Kasumi-1 (cell line): ENCODE measurements around the gene PLCL1.

Source experiments
- DNase-seq, 2 experiments: peaks; one replicate each; lab custom pipeline; 2025; lab: John Stamatoyannopoulos, UW

The PLCL1 gene

DNA sequence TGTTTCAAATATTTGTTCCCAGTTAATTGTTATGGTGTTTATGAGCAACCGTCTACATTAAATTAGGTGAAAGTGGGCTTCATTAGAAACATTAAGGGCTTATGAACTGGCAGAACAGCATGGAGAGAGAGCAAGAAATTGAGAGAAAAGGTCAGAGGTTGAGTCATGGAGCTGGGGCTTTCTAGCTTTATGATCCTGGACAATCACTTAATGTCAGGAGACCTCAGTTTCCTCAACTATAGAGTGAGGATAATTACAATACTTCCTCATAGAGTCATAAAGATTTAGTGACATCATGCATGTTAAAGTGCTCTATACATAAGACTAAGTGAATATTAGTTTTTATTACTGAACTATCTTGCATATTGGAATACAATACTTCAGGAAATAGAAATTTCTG, 83.9 kb downstream of the PLCL1 start:
- DNase-seq, result no peak

DNA sequence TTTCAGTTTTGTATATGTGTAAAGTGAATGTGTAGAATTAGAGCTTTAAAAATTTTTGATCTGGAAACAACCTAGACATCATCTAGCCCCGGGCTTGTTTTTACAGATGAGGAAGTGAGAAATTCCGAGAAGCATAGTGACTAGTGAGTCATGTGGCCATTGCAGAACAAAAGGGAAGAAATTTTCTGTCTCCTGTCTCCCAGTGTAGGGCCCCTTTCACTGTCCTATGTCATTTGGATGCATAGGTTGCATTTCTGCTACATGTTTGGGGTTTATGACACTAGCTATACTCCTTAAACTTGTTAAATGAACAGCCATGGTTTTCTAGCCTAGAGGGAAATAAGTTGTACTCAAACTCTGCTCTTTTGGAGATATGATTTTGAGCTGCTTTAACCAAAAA, 84.6 kb downstream of the PLCL1 start:
- peak; percentile 93 to 95 for DNase-seq

DNA sequence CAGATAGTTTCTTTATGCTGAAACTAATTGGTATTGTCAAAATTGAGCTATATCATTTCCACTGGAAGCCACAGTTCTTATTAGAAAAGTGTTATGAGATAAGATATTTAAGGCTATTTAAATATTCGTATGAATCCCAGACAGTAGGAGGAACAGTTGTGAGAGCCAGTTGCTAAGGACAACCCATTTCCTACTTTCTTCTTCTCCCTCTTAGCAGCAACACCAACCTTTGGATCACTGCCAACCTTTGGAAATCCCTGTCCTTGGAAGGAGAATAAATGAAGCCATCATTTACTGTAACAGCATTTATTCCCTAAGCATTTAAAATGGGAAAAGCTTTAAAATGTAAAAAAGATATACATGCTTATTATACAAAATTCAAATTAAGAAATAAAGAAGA, 85.8 kb downstream of the PLCL1 start:
- no peak for DNase-seq

DNA sequence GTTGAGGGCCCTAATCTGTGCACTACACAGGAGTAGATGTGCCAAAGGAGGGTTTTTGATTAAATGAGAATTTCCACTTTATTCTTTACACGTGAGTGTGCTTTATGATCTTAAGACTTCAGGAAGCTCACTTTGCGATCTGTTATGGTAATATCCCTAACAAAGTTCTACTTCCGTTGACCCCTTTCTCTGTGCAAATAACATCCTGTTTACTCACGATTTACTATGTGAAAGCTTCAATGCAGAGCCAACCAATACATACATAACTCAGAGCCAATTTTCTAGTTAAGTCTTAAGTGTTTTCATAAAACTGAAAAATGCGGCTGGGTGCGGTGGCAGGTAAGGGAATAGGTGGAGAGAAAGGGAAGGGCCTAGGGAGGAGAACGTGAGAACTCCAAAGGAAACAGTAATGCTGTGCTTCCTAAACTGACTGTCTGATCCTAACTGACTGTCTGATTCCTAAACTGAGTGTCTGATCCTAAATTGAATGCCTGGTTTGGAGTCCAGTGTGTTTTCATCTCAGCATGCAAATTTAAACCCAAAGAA, 87.6 kb downstream of the PLCL1 start:
- no peak for DNase-seq

DNA sequence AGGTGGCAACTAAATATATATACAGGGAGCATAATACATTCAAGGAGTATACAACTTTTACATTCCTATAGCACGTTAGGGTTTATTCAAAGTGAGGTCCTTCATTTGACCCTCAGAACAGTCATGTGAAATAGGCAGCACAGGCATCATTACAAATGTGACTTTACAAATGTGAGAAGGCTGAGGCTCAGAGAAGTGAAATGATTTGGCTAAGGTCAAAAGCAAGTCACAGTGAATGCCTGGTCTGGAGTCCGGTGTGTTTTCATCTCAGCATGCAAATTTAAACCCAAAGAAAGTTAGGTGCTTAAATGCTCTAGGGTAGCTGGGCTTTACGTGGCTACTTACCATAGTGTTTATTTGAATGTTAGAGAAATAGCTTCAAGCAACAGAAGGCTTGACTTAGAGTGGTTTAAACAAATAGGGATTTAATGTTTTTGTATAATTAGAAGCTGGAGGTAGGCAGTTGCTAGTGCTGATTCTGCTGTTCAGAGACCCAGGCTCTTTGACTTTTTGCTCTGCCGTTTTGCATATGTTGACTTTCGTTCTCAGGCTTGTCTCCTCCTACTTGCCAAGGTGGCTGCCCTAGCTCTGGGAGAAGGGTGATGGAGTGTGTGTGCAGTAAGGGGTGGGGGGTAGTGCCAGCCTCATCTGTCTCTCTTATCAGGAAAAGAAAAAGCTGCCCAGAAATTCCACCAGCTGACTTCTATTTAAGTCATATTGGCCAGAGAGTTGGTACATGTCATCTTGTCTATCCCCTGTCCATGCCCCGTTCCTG, 89.2 kb downstream of the PLCL1 start:
- no peak for DNase-seq

DNA sequence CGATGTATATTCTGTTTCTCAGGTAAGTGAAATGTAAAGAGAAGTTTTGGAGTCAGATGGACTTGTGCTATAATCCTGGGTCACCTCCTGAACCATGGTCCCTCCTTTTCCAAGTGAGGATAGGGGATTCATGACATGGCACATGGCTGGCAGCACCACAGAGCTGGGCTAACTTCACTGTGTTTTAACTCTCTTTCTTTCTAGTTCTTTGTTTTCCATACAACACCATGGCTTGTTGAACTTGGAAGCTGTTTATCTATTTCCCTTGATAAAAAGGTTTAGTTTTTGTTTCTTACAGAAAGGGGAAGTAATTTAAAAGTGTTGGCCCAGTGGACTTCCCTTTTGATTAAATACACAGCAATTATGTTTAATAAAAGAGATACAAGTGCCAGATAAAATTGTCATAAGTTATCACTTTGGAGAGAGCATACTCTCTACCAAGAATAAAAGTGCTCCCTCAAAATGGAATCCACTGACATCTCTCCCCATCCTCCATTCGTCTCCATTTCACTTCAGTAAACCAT, 90.4 kb downstream of the PLCL1 start:
- peak in 1 of 2 experiments; percentile 48 for DNase-seq

DNA sequence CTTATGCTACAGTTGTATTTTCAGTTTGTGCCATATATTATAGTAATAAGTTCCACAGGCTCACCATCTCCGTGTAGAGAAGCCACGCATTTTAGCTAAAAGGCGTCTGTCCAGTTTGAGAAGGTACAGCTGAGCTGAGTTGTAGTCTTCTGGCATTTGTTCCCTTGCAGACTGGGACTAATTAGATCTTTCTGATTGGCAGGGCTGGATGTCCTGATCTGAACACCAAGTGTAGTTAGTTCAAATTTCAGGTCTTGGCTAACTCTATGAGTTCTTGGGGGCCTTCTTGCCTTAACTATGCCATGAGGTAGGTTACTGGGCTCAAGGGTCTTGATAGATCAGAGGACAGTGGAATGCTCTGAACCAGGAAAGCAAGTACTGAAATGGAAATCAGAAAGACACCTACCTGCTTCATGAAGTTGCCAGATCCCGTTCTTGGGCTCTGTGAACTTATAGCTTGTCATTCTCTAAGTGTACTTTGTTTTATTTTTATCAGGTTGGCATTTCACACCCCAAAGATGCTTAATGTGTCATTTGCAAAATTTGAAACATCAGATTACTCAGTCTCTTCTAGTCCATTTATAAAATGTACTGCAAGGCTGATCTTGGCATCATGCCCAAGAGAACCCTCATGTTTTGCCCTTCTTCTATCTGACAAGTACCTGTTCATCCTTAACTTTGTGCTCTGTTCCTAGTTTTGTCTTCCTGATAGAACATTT, 93.7 kb downstream of the PLCL1 start:
- no peak for DNase-seq

DNA sequence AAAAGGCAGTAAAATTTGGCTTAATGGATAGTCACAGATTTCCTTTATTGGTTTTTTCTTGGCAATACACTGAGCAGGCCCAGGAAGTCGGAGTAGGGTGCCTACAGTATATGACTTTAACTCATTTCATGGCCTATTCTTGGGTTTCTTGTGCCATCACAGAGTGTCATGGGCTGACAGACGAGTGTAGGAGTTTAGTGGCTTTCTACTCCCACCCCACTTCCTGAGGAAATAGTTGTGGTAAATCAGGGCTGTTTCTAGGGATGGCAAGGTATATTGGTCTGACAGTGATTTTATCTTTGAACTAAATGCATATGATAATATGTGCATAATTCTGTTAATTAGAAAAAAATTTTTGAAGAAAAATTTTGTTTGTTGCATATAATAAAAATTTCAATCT, 100.1 kb downstream of the PLCL1 start:
- DNase-seq, result peak; percentile 38 to 41

DNA sequence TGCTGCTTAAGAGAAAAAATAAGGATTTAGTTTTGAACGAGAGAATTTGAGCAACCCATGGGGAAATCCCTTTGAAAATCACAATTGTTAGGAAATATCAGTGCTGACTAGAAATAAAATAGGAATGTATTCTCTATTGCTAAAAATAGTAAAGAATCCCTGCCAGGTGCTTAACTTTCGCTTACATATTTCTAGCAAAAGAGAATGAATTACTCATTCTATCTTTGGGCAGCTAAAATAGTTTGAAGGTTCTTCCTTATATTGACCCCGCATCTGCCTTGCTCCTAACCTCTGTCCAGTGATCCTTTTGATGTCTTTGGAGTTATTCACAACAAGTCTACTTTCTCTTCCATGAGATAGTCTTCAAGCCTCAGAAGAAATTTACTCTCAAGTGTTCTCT, 103.8 kb downstream of the PLCL1 start:
- DNase-seq, result no peak

DNA sequence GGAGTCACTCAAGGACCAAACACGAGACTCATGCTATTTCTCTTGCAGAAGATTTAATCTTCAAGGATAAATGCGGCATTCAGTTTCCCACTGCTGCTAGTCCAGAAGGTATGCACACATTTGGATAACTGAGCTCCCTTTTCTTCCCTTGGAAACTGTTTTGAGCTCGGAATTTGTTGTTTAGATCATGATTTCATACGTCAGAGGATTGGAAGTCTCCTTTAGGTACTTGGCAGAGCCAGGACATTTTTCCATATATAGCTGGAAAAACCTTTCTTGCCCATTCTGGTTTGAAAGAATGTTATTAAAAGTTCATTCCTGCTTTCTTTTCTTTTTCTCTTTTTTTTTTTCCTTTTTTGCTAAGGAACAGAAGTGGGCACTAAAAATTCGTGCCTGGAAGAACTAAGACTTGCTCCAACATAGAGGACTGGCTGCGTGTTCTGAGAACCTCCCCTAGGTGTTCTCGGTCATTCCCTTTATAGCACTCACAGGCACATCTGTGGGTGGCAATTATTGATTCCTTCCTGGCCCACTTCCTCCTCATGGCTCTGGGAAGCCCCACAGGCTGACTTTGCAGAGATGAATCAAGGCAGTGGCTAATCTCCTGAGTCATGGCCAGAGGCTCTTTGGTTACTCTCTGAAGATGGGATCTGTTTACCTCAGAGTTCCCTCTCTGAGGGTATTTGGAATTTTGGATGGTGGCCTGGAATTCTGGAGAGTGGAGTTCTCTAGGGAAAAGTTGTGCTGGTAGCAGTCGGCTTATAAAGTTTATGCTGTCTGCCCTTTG, 104.8 kb downstream of the PLCL1 start:
- DNase-seq, result no peak

DNA sequence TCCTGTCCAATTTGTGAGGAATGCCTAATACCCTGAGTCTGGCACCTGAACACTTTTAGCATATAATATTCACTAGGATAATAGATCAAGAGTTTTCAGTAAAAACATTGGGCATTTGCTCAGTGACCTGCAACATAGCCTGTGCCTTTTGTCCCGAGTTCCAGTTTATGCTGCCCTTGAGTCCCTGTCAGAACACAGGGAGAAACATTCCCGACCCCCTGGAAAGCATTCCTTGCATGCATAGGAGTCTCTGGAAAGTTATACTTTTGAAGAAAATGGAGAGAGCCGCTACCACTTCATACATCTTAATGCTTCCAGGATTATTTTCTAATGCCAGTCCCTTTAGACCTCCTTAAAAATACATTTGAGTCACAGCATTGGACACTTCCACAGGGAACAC, 107.3 kb downstream of the PLCL1 start:
- DNase-seq, result no peak

DNA sequence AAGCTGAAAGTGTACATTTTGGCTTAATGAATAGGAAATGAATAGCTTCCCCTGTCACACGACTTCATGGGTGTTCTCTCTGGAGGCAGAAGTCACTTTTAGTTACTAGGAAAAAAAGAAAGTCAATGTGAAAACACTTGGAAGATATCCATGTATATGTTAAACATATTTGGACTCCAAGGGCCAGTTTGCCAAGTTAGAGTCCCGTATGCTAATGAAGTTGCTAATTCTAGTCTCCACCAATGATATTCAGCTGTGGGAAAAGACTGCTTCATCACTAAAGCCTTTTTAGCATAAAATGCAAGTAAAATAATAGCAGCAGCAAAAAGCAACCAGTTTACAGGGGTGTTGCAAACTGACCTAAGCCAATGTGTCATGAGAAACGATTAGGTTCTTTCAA, 108.7 kb downstream of the PLCL1 start:
- no peak for DNase-seq

DNA sequence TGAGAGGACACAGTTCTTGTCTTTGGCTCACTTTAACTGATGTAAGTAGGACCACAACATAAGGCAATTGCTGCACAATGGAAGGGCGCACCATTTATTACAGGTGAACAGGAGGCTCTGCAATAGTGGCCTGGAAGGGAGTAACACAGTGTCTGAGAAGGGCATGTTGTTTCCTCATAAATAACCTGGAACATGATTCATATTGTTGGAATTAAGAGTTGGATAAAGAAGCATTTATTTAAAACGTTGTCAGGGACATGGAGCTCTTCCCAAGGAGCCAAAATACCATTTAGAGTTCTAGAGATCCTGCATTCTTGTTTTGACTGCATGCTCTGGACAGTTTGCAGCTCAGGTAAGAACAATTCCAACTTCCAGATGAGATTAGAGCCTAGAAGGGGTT, 110.4 kb downstream of the PLCL1 start:
- no peak for DNase-seq

DNA sequence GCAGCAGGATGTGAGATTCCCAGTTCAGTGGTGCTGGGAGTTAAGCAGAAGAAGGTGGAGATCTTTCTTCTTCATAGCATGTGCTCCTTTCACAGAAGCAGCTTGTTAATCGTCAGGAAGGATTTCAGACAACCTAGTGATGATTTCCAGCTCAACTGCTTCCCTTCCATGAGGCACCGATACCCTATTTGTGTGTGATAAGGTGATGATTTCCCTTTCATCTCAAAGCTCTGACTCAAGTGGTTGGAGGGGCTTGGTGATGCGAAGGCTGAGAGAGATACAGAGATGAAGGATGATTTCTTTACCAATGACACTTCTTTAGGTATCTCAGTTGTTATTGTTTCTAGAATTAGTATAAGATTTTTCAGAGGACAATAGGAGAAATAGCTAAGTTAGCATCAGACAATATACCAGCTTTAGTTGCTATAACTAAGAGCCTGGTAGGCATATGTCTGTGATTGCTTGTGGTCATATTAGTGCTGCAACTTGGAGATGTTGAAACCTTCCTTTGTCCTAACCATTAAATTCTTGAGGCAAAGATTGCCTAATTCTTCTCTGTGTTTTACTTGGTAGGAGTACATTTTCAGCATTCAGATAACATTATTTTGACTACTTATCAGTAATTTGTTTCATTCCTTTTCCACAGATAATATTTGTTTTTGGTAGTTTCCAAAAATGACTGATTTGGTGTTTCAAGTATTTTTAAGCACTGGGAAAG, 111.3 kb downstream of the PLCL1 start:
- DNase-seq, result peak; percentile 51 to 54

DNA sequence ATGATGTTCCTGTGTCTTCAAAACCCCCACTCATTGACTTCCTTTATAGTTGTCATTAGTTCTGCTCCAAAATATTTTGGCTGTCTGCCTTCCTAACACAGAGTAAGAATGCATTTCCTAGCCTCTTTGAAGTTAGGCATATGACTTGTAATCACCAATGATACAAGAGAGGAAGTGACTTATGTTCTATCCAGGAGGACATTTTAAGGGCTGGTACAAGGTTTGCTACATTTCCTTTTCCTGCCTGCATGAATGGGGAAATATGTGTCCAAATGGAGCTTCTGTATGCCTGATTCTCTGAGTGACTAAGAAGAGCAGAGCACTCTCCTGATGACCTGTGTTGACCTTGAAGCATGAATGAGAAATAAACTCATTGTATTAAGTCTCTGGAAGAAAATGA, 115.1 kb downstream of the PLCL1 start:
- peak; percentile 69 to 78 for DNase-seq

DNA sequence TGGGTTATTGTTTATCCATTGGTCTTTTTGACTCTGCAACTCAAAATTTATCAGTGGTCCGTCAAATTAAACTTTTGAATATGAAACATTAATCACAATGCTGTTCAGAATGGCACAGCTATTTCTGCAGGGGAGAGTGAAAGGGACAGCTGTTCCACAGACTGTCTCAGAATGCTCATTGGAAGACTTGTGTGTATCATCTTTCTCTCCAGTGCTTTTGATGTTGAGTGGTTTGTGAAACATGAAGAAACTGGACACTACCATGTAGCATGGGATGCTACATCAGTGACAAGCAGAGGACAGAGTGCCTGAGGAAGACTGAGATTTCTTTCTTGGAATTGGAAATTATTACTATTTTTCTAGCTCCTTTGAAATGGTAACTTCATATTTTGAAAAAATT, 115.7 kb downstream of the PLCL1 start:
- DNase-seq, result no peak

DNA sequence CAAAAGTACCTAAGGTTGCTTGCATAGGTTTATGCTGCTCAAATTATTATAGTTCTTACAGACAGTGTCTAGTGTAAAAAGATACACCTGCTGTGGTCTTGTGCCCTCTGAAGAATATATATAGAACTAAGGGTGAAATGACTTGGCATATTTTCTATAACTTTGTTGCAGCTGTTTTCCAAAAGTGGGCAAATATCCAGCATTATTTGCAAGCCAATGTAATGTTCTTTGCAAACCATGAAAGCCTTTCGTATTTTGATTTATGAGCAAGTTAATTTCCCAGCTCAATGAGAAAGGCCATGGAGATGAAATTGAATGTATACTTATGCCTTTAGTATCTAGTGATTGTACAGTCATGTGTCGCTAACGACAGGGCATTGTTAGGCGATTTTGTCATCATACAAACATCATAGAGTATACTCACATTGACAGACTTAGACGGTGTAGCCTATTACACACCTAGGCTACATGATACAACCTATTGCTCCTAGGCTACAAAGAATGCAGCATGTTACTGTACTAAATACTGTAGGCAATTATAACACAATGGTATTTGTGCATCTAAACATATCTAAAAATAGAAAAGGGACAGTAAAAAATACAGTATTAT, 116.3 kb downstream of the PLCL1 start:
- DNase-seq, result no peak

DNA sequence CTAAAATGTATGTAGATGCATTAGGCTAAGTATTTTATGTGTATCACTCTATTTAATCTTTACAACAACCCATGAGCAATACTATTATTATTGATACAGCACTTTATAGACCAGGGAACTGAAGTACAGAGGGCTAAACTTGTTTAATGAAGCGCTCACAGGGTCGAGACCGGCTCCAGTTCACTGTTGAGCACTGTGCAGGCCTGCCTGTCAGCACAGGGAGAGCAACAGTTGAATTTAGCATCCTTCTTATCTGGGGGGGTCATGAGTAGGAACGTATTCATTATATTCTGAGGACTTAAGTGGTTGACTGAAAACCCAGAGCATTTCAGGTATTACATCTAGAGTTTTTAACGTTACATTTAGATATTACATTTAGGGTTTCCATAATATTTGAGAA, 120.1 kb downstream of the PLCL1 start:
- DNase-seq, result no peak

DNA sequence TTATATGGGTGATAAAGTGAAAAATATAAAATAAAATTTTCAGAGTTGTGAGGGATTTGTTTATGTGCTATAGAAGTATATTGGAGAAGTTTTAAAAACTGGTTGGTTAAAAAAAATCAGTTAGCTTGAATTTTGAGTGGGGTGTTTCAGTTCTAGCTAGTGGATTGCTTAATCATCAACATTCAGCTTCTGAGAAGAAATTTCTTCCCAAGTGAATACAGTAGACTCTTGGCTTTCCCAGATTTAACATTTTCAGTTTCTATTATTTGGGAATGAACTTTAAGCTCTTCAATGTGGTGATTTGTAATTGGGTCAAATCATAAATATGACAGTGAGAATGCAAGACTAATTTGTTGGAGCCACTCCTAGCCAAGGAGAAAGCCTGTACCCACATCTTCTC, 120.8 kb downstream of the PLCL1 start:
- DNase-seq, result no peak

DNA sequence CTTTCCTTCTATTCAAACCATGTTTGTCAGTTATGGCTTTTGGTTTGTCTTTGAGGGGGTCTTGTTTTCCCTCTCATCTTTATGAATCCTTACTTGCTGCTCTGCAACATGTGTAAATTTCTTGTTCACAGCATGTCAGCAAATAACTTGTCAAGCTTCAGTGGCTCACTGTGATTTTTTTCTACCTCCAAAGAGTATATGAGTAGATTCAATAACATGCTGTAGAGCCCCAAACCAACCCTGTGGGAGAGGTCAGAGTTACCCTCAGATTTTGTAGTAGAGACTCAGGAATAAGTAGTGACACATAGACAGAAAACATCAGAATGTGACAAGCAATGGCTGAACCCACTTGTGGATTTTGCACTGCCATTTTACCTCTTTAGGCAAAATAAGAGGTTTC, 121.6 kb downstream of the PLCL1 start:
- no peak for DNase-seq

DNA sequence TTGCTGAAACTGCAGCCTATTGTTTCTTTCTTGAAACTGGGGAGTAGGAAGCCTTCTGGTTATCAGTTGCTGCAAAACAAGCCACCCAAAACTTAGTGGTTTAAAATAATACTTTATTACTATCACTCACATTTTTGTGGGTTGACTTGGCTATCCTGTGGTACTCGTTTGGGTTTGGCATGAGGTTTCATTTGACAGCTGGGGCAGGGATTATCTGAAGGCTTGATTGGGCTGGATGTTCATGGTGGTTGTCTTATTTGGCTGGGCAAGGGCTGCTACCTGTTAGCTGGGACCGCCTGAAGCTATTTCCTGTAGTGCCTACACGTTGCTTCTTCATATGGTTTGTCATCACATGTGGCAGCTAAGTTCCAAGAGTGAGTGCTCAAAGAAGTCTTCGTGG, 122.3 kb downstream of the PLCL1 start:
- no peak for DNase-seq
